GM23248 (cell line): ENCODE data around the gene TMEM236.

Experiments used
- EZH2 ChIP-seq: fragments of 200-600 bp; sonication (generic); IDR thresholded peaks from 2 replicates; pipeline ENCODE4 v1.6.1; 2018; ENCODE audit warnings: antibody characterized with exemption, mild to moderate bottlenecking; ENCODE audit not compliant: insufficient read depth, poor library complexity, severe bottlenecking
- EZH2phosphoT487 ChIP-seq: fragments of 200-600 bp; sonication (generic); IDR thresholded peaks from 2 replicates; pipeline ENCODE4 v1.6.1; 2018; ENCODE audit warnings: antibody characterized with exemption, moderate library complexity, mild to moderate bottlenecking, low read depth; ENCODE audit not compliant: insufficient read depth

DNA sequence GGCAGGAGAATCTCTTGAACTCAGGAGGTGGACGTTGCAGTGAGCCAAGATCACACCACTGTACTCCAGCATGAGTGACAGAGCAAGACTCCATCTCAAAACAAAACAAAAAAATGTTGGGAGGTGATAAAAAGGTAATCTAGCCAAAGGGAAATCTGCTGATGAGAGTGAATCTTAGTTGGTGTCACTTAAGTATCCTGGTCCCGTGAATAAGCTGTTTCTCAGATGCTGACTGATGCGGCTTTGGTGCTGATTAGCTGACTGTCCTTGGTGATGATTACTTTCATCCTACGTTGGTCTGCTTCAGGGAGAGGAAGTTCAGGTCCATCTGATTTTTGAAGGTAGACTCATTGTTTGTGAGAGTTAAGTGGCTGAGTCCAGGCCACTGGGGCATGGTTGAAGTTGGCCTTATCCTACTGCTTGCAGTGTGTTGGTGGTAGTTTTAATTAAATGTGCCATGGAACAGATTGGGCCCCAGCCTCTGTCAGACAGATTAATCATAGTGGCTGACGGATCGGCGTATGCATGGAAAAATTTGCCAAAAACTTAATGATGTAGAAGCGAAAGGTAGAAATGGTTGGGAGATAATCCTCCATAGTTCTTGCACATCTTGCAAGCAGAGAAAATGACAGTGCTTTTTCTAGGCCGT is 17.4 kb upstream of the TMEM236 start:
- no peak for TF ChIP-seq EZH2
- TF ChIP-seq EZH2phosphoT487, result no peak
